Measurements from ENCODE around the gene TH. TPM values are rescaled to one million over a fixed set of nuclear protein-coding genes. Genes with fewer than 3 reads are reported as not detected.

The TH gene
- polyA plus RNA-seq (ENCODE audit: insufficient read length), result 1.6 TPM
- long read RNA-seq, donor 1, result 0 reads
- long read RNA-seq, donor 2, result 0 reads
- long read RNA-seq, donor 3, result 0 reads
- long read RNA-seq, donor 4, result 0 reads
- long read RNA-seq, donor 5, result 0 reads
- long read RNA-seq, donor 6, result 0 reads
- long read RNA-seq, donor 7, result 0 reads
- long read RNA-seq, donor 8, result 0 reads

GRCh38 chr11:2171591-2172003 is at the start of gene TH:
Gene TH (minus strand): TSS chr11:2171815. CDS start chr11:2171786, 29 bp downstream.
- no peak for DNase-seq

GRCh38 chr11:2221024-2221423 is 49.4 kb upstream of the TH start:
- DNase-seq, result no peak

- DNase-seq, result no peak
These were observed 48.7 kb upstream of the TH start for GRCh38 chr11:2220173-2220771.

- no peak for DNase-seq
These were observed 47.9 kb upstream of the TH start for GRCh38 chr11:2219318-2220017.

GRCh38 chr11:2218031-2218633 is 46.5 kb upstream of the TH start:
- no peak for DNase-seq

- DNase-seq, result no peak
These were observed 45.8 kb upstream of the TH start for GRCh38 chr11:2217211-2218030.

- no peak for DNase-seq
These were observed 44.9 kb upstream of the TH start for GRCh38 chr11:2216400-2217064.

GRCh38 chr11:2215561-2216399 is 44.2 kb upstream of the TH start:
- no peak for DNase-seq

- DNase-seq, result no peak
These were observed 43.6 kb upstream of the TH start for GRCh38 chr11:2215230-2215560.

- DNase-seq, result no peak
These were observed 43.1 kb upstream of the TH start for GRCh38 chr11:2214527-2215229.

GRCh38 chr11:2213890-2214526 is 42.4 kb upstream of the TH start:
- DNase-seq, result no peak

- no peak for DNase-seq
These were observed 41.8 kb upstream of the TH start for GRCh38 chr11:2213384-2213842.

GRCh38 chr11:2212411-2213251 is 41.0 kb upstream of the TH start:
- DNase-seq, result no peak

- no peak for DNase-seq
These were observed 39.7 kb upstream of the TH start for GRCh38 chr11:2211113-2211971.

GRCh38 chr11:2210366-2211112 is 38.9 kb upstream of the TH start:
- no peak for DNase-seq

GRCh38 chr11:2209900-2210321 is 38.3 kb upstream of the TH start:
- DNase-seq, result no peak

GRCh38 chr11:2209370-2209801 is 37.8 kb upstream of the TH start:
- DNase-seq, result no peak
